Tibial artery (tissue), 4 donors: ENCODE data around the gene FGL2.
"Not testable (repeated sequence)": the region's sequence is repeated elsewhere in the genome, so short reads cannot be mapped to it uniquely, and the experiment has no call there.

ENCODE experiments used
- DNase-seq, 2 donors: peaks; one replicate each; pipeline ENCODE4 v3.0.0-alpha.2; 2019
- H3K27ac ChIP-seq, 2 donors: fragments of 200-600 bp; sonication (generic) in 1 of 2; 1 replicate in 1 of 2; 2 replicates in 1 of 2; pipeline ENCODE4 v1.5.1; 2018 to 2019; ENCODE audit warnings: mild to moderate bottlenecking in 1 of 2
- H3K27me3 ChIP-seq, 2 donors: fragments of 200-600 bp; sonication (generic) in 1 of 2; one replicate each; pipeline versions ENCODE4 v1.5.1 to v1.6.0; 2016 to 2019
- H3K36me3 ChIP-seq, 3 donors: fragments of 200-600 bp; sonication (generic) in 2 of 3; one replicate each; pipeline ENCODE4 v1.5.1; 2016 to 2019; ENCODE audit warnings: mild to moderate bottlenecking in 2 of 3
- H3K4me1 ChIP-seq, 4 donors: fragments of 200-600 bp; sonication (generic) in 2 of 4; 1 replicate in 3 of 4; 2 replicates in 1 of 4; pipeline ENCODE4 v1.5.1; 2016 to 2019
- H3K4me3 ChIP-seq, 2 donors: fragments of 200-600 bp; sonication (generic) in 1 of 2; 1 replicate in 1 of 2; 2 replicates in 1 of 2; pipeline ENCODE4 v1.5.1; 2018 to 2019; ENCODE audit warnings: mild to moderate bottlenecking in 2 of 2
- H3K9me3 ChIP-seq, 3 donors: fragments of 200-600 bp; sonication (generic) in 1 of 3; one replicate each; pipeline ENCODE4 v1.5.1; 2016 to 2019
- CTCF ChIP-seq, 2 experiments: fragments of 200-600 bp in 1 of 2; fragments of 450-650 bp in 1 of 2; IDR thresholded peaks; one replicate each; pipeline ENCODE4 v1.5.1; 2017 to 2019; ENCODE audit warnings: antibody characterized with exemption in 2 of 2, mild to moderate bottlenecking in 1 of 2, moderate library complexity in 1 of 2
- intact Hi-C: fragments of 100-400 bp; cut with DNase I; formaldehyde crosslinking; loops from one replicate; pipeline ENCODE4 v1.15.0; 2023; ENCODE audit warnings: low total_unique reads

Gene FGL2

GRCh38 chr7:77222819-77223218, 23.2 kb upstream of the FGL2 start:
- intact Hi-C loops = no loop called here
- no peaks in the 10 kb centered on the region for H3K27me3 ChIP-seq
- no peak overlapping the region for H3K27ac ChIP-seq
- H3K36me3 ChIP-seq = no peaks in the 10 kb centered on the region
- H3K9me3 ChIP-seq = no peaks in the 10 kb centered on the region
- H3K4me1 ChIP-seq = peaks cover 0 to 12% (median 0%) of the 10 kb centered on the region in 4 donors
- no peak for TF ChIP-seq CTCF (IDR thresholded peaks at IDR 0.05)
- H3K4me3 ChIP-seq = no peak overlapping the region
- DNase-seq = no peak

- Histone ChIP-seq H3K27ac (no peak overlapping the region), H3K27me3 (no peaks in the 10 kb centered on the region), H3K9me3 (no peaks in the 10 kb centered on the region), H3K36me3 (no peaks in the 10 kb centered on the region), H3K4me1 (peaks cover 0 to 12% (median 0%) of the 10 kb centered on the region in 4 donors), H3K4me3 (no peak overlapping the region)
- intact Hi-C loops = no loop called here
- no peak for DNase-seq
- no peak for TF ChIP-seq CTCF (IDR thresholded peaks at IDR 0.05)
Observed at GRCh38 chr7:77222065-77222464, 22.4 kb upstream of the FGL2 start.

GRCh38 chr7:77219701-77220331, 20.2 kb upstream of the FGL2 start:
- not testable (repeated sequence) for H3K27ac ChIP-seq, H3K27me3 ChIP-seq

GRCh38 chr7:77217474-77218185, 18.0 kb upstream of the FGL2 start:
- no peaks in the 10 kb centered on the region for H3K27me3 ChIP-seq
- no peaks in the 10 kb centered on the region for H3K9me3 ChIP-seq
- no peak overlapping the region for H3K27ac ChIP-seq
- no peaks in the 10 kb centered on the region for H3K36me3 ChIP-seq
- no peak overlapping the region for H3K4me3 ChIP-seq
- DNase-seq = no peak
- no peak for TF ChIP-seq CTCF (IDR thresholded peaks at IDR 0.05)
- no peaks in the 10 kb centered on the region for H3K4me1 ChIP-seq
- intact Hi-C loops = no loop called here

More at GRCh38 chr7:77219701-77220331, 20.2 kb upstream of the FGL2 start:
- H3K4me3 ChIP-seq, H3K36me3 ChIP-seq, intact Hi-C loops, H3K9me3 ChIP-seq, H3K4me1 ChIP-seq, DNase-seq: not testable (repeated sequence)

GRCh38 chr7:77216181-77216845, 16.7 kb upstream of the FGL2 start:
- no peak for TF ChIP-seq CTCF (IDR thresholded peaks at IDR 0.05)
- H3K9me3 ChIP-seq = no peaks in the 10 kb centered on the region
- no peak for DNase-seq
- no peak overlapping the region for H3K4me3 ChIP-seq
- no peaks in the 10 kb centered on the region for H3K27me3 ChIP-seq
- H3K36me3 ChIP-seq = no peaks in the 10 kb centered on the region
- intact Hi-C loops = no loop called here
- no peak overlapping the region for H3K27ac ChIP-seq
- no peaks in the 10 kb centered on the region for H3K4me1 ChIP-seq
